NB4 (cell line): ENCODE measurements around the gene GREB1.

Source experiments
- DNase-seq: peaks from one replicate; pipeline ENCODE4 v3.0.0; 2010; ENCODE audit warnings: low read depth
- H3K4me3 ChIP-seq: one replicate; pipeline ENCODE4 v1.5.1; 2011; ENCODE audit warnings: mild to moderate bottlenecking, low read depth, low read length, moderate library complexity
- CTCF ChIP-seq: IDR thresholded peaks from one replicate; pipeline ENCODE4 v1.5.1; 2012; ENCODE audit warnings: low read depth, low read length
- MYC ChIP-seq: IDR thresholded peaks from 2 replicates; pipeline ENCODE4 v1.6.1; 2011; ENCODE audit warnings: low read depth, low read length
- POLR2A ChIP-seq: IDR thresholded peaks from 2 replicates; pipeline ENCODE4 v1.6.1; 2011; ENCODE audit warnings: mild to moderate bottlenecking; ENCODE audit not compliant: insufficient read length; ENCODE audit errors: extremely low read depth
- TF ChIP-seq, protein P1 (sequence below): IDR thresholded peaks from 2 replicates; pipeline ENCODE4 v1.6.1; 2011; ENCODE audit warnings: low read depth, low read length

Gene GREB1

DNA sequence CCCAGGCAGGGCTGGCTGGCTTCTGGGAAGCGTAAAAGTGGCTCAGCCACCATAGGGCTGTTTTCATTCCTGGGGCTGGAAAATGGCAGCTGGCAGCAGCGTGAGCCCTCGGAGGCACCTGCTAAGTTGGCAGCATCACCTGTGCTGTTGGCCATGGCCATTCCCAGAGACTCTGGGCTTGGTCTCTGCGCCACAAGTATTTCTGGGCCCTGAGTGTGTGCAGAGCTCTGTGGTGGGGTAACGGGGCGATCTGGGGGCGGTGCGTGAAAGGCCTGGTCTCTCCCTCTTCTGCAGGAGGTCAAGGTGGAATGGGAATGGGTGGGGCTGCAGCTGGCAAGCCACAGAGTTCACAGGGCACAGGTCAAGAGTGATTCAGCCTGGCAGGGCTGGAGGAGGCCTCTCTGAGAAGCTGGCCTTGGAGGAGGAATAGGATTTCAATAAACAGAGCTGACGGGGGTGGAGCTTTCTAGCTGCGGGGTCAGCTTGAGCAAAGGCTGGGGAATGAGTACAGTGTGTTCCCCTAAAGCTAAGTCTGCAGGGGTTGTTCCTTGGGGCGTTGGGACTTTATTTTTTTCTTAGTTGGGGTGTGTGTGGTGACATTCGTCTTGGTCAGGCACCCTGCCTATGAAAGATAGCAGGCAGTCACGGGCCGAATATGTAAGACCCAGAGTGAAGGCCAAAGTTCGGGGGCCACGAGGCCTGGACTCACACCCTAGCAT lies 146.5 kb downstream of the GREB1 start:
- DNase-seq: no peak
- TF ChIP-seq MYC (no peak), CTCF (no peak), POLR2A (no peak)
- TF ChIP-seq, protein P1, sequence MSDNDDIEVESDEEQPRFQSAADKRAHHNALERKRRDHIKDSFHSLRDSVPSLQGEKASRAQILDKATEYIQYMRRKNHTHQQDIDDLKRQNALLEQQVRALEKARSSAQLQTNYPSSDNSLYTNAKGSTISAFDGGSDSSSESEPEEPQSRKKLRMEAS: no peak
- no peak overlapping the region for H3K4me3 ChIP-seq

- no peak for DNase-seq
- H3K4me3 ChIP-seq: no peak overlapping the region
- no peak for TF ChIP-seq POLR2A
- TF ChIP-seq MYC: no peak
- TF ChIP-seq CTCF: no peak
- TF ChIP-seq, protein P1: no peak
These were observed 147.3 kb downstream of the GREB1 start for GRCh38 chr2:11680901-11681721.

DNA sequence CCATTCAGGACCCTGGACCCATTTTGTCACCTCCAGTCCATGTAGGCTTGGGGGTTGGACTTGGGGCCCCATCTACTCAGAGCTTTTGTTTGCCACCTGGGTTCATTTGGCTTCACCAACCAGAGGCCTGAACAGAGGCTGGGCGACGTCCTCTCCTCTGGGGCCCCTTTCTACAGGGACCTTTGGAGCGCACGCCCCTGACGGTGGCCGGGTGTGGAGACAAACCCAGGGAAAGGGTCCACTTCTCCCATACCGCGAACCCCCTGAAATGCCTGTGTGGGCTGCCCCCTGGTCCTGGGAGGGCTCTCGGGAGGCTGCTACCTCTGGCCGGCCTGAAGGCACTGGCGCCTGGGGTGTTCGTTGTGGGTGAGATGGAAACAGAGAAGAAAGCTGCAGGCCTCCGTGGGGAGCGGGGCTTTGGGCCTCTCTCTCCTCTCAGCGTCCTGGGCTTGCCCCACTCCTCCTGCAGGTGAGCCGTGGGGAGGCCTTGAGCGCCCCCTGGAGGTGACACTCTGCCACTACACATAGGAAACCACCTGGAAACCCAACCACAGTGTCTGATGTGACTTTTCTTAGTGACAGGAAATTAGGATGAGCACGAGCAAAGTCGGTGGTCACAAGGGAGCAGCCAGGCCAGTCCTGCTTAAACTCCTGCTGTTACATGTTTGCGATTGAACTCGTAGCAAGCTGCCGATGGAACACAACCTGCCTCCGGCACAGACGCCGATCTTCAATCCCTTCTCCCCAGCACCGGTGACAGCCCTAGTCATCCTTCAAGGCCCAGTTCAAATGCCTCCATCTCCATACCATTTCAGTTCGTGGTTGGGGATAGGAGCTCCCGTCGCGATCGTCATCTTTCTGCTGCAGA lies 148.1 kb downstream of the GREB1 start:
- TF ChIP-seq POLR2A (no peak), CTCF (peak; percentile 97), MYC (no peak)
- TF ChIP-seq, protein P1: 0 out of 2 replicates have a peak, but pooled peaks have one; percentile 43
- H3K4me3 ChIP-seq: no peak overlapping the region
- peak; percentile 67 for DNase-seq

DNA sequence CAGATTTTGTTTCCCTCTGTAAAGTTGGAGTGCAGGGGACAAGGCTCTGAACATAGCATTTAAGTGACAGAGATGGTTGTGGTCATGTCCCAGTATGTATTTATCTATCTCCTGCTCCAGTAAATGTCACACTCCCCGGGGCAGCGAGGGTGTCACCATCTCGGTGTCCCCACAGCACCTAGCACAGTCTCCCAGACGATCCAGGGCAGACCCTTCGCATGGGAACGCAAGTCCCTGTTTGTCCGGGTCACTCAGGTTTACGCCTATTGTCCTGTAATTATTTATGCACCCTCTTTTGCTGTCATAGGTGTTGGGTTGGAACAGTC lies 148.7 kb downstream of the GREB1 start:
- TF ChIP-seq, protein P1: no peak
- no peak for TF ChIP-seq POLR2A
- no peak for TF ChIP-seq CTCF
- no peak for TF ChIP-seq MYC
- H3K4me3 ChIP-seq: no peak overlapping the region
- no peak for DNase-seq

DNA sequence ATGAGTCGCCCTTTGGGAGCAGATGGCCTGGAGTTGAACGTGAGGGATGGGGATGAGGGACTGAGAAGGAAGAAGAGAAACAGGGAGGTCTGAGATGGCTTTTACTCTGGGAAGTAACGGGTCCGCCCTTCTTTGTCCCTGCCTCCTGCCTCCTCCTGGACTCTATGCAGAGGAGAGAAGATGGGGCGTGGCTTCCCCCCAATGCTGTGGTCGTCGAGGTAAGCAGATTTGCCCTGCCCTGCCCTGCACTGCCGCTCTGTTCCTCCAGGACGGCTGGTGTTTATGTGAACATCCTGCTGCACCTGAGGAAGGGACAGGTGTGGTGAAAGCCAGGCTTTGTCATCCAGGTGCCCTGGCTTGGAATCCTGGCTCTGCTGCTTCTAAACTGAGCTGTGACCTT lies 149.6 kb downstream of the GREB1 start:
- H3K4me3 ChIP-seq: no peak overlapping the region
- DNase-seq: no peak
- TF ChIP-seq POLR2A (no peak), CTCF (no peak), MYC (no peak)
- TF ChIP-seq, protein P1: no peak
